ENCODE results near the gene VAMP8. TPM values are rescaled to one million over a fixed set of nuclear protein-coding genes. Genes with fewer than 3 reads are reported as not detected.

Gene VAMP8
- total RNA-seq, 1 donor from 2014 or later, result 10.0 TPM

- no peak overlapping the region for H3K4me3 ChIP-seq
- no peaks in the 10 kb centered on the region for H3K9me3 ChIP-seq
- peaks cover 0 to 12% of the 10 kb centered on the region in 2 donors for H3K4me1 ChIP-seq
- no peaks in the 10 kb centered on the region for H3K27me3 ChIP-seq
- no peak for TF ChIP-seq CTCF (IDR thresholded peaks at IDR 0.05)
- peaks cover 62 to 75% of the 10 kb centered on the region in 2 donors for H3K36me3 ChIP-seq
- DNase-seq (ENCODE audit: low spot score in 2 of 2), result no peak
- no peak overlapping the region for H3K27ac ChIP-seq
- intact Hi-C loops (cut with DNase I), result no loop called here
These were observed 44.0 kb downstream of the VAMP8 start for GRCh38 chr2:85621338-85621737.

- Histone ChIP-seq H3K27ac (no peak overlapping the region), H3K4me1 (no peaks in the 10 kb centered on the region), H3K9me3 (no peaks in the 10 kb centered on the region), H3K4me3 (no peak overlapping the region), H3K36me3 (peaks cover 86 to 100% of the 10 kb centered on the region in 2 donors), H3K27me3 (no peaks in the 10 kb centered on the region)
- no peak for DNase-seq (ENCODE audit: low spot score in 2 of 2)
- no peak for TF ChIP-seq CTCF (IDR thresholded peaks at IDR 0.05)
- intact Hi-C loops (cut with DNase I), result no loop called here
These were observed 46.6 kb downstream of the VAMP8 start for GRCh38 chr2:85623991-85624390.

- Histone ChIP-seq H3K4me1 (no peaks in the 10 kb centered on the region), H3K9me3 (no peaks in the 10 kb centered on the region), H3K4me3 (no peak overlapping the region), H3K36me3 (peaks cover 87 to 100% of the 10 kb centered on the region in 2 donors), H3K27ac (no peak overlapping the region), H3K27me3 (no peaks in the 10 kb centered on the region)
- intact Hi-C loops (cut with DNase I), result no loop called here
- DNase-seq (ENCODE audit: low spot score in 2 of 2), result no peak
- no peak for TF ChIP-seq CTCF (IDR thresholded peaks at IDR 0.05)
These were observed 51.3 kb downstream of the VAMP8 start for GRCh38 chr2:85628658-85629057.

- peaks cover 73 to 89% of the 10 kb centered on the region in 2 donors for H3K36me3 ChIP-seq
- no peak overlapping the region for H3K4me3 ChIP-seq
- TF ChIP-seq CTCF (IDR thresholded peaks at IDR 0.05), result no peak
- H3K4me1 ChIP-seq, result no peaks in the 10 kb centered on the region
- no peaks in the 10 kb centered on the region for H3K27me3 ChIP-seq
- H3K27ac ChIP-seq, result no peak overlapping the region
- no peaks in the 10 kb centered on the region for H3K9me3 ChIP-seq
- no peak for DNase-seq (ENCODE audit: low spot score in 2 of 2)
- intact Hi-C loops (cut with DNase I), result no loop called here
These were observed 53.9 kb downstream of the VAMP8 start for GRCh38 chr2:85631316-85631715.

Other genes starting within 250 kb of the VAMP8 start
- 111 TPM for gene TGOLN2, start 249.6 kb upstream of the VAMP8 start, total RNA-seq
- 20.6 TPM for gene RETSAT, start 223.1 kb upstream of the VAMP8 start, total RNA-seq
- gene ELMOD3, start 222.8 kb upstream of the VAMP8 start, total RNA-seq, result 7.1 TPM
- gene CAPG, start 167.2 kb upstream of the VAMP8 start, total RNA-seq, result 179 TPM
- not detected for gene SH2D6, start 158.9 kb upstream of the VAMP8 start, total RNA-seq
- gene MAT2A, start 38.4 kb upstream of the VAMP8 start, total RNA-seq, result 91.7 TPM
- 31.9 TPM for gene GGCX, start 16.1 kb upstream of the VAMP8 start, total RNA-seq
- gene VAMP5, start 6.8 kb downstream of the VAMP8 start, total RNA-seq, result 114 TPM
- 157 TPM for gene RNF181, start 18.2 kb downstream of the VAMP8 start, total RNA-seq
- 26.7 TPM for gene TMEM150A, start 25.1 kb downstream of the VAMP8 start, total RNA-seq
- gene C2orf68, start 34.5 kb downstream of the VAMP8 start, total RNA-seq, result 1.6 TPM
- 81.1 TPM for gene USP39, start 38.6 kb downstream of the VAMP8 start, total RNA-seq
- gene SFTPB, start 90.6 kb downstream of the VAMP8 start, total RNA-seq, result not detected
- gene GNLY, start 116.8 kb downstream of the VAMP8 start, total RNA-seq, result not detected
- 239 TPM for gene ATOH8, start 176.4 kb downstream of the VAMP8 start, total RNA-seq

All from ascending aorta (tissue), 2 donors.